Gastroesophageal sphincter (tissue), 4 donors: ENCODE measurements around the gene LENG8. TPM values are rescaled to one million over a fixed set of nuclear protein-coding genes. Genes with fewer than 3 reads are reported as not detected.
A peak's percentile ranks its signal among the peaks of the same experiment; 100 is the strongest.

Source experiments
- ATAC-seq: fragments of 150-250 bp; one replicate; pipeline ENCODE4 v1.9.1; 2016; ENCODE audit warnings: mild to moderate bottlenecking, moderate library complexity
- H3K27ac ChIP-seq, 4 donors: fragments of 200-600 bp; sonication (generic) in 3 of 4; 1 replicate in 3 of 4; 2 replicates in 1 of 4; pipeline ENCODE4 v1.5.1; 2016 to 2019
- H3K27me3 ChIP-seq: fragments of 200-600 bp; sonication (generic); one replicate; pipeline ENCODE4 v1.5.1; 2019
- H3K36me3 ChIP-seq, 2 donors: fragments of 200-600 bp; sonication (generic); one replicate each; pipeline ENCODE4 v1.5.1; 2019; ENCODE audit warnings: control low read depth in 1 of 2
- H3K4me1 ChIP-seq, 3 donors: fragments of 200-600 bp; sonication (generic); 1 replicate in 2 of 3; 2 replicates in 1 of 3; pipeline ENCODE4 v1.5.1; 2016 to 2019; ENCODE audit warnings: control low read depth in 2 of 3
- H3K4me3 ChIP-seq, 2 donors: fragments of 200-600 bp; sonication (generic); one replicate each; pipeline ENCODE4 v1.5.1; 2019; ENCODE audit warnings: mild to moderate bottlenecking in 1 of 2, moderate library complexity in 1 of 2
- H3K9me3 ChIP-seq, 3 donors: fragments of 200-600 bp; sonication (generic); one replicate each; pipeline ENCODE4 v1.5.1; 2017 to 2019; ENCODE audit warnings: control low read depth in 2 of 3
- CTCF ChIP-seq, 4 experiments: fragments of 200-600 bp in 2 of 4; fragments of 450-650 bp in 2 of 4; sonication (generic) in 1 of 4; IDR thresholded peaks; one replicate each; pipeline ENCODE4 v1.5.1; 2017 to 2019; ENCODE audit warnings: antibody characterized with exemption in 4 of 4, mild to moderate bottlenecking in 2 of 4, moderate library complexity in 2 of 4
- EP300 ChIP-seq: sonication (generic); formaldehyde crosslinking; IDR thresholded peaks from one replicate; pipeline ENCODE4 v1.6.1; 2017; ENCODE audit warnings: antibody characterized with exemption, mild to moderate bottlenecking
- POLR2A ChIP-seq, 2 donors: fragments of 450-650 bp; IDR thresholded peaks; one replicate each; pipeline ENCODE4 v1.6.1; 2017; ENCODE audit warnings: antibody characterized with exemption in 2 of 2, mild to moderate bottlenecking in 2 of 2, moderate library complexity in 1 of 2
- POLR2AphosphoS5 ChIP-seq: sonication (generic); formaldehyde crosslinking; IDR thresholded peaks from one replicate; pipeline ENCODE4 v1.6.1; 2017; ENCODE audit warnings: antibody characterized with exemption
- WGBS, 2 donors: methylation state at CpG; one replicate each; pipeline ENCODE4 v1.1.5; 2018; ENCODE audit warnings: low coverage in 1 of 2; 5-methylcytosine and 5-hydroxymethylcytosine counted together
- total RNA-seq, 4 donors: library from RNA; depleted of rRNA; stranded (reverse); fragments of >200 nt; gene quantifications; one replicate each; pipeline ENCODE4 v1.1.0, GENCODE V29; 2016

The LENG8 gene
- total RNA-seq, 4 donors from 2014 or later, result 25.4 to 215 (median 80.9) TPM

DNA sequence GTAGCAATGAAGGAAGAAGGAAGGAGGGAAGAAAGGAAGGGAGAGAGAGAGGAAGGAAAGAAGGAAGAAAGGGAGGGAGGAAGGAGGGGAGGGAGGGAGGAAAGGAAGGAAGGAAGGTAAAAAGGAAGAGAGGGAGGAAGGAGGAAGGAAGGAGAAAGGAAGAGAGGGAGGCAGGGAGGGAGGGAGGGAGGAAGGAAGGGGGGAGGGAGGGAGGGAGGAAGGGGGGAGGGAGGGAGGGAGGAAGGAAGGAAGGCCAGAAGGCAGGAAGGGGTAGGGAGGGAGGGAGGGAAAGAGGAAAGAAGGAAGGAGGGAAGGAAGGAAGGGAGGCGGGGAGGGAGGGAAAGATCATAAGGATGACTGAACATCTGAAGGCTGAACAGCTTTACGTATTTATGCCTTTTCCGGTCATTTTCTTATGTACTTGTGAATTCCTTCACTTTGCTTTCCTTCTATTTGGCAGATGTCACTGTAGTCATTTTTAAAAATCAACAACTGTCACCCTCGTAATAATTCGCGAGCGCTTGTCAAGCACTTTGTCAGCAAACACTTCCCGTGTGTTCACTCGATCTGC lies 40.5 kb upstream of the LENG8 start:
- ATAC-seq, result no peak
- no peaks in the 10 kb centered on the region for H3K9me3 ChIP-seq
- peaks cover 46% of the 10 kb centered on the region for H3K27me3 ChIP-seq
- no peak overlapping the region for H3K27ac ChIP-seq
- H3K36me3 ChIP-seq, result no peaks in the 10 kb centered on the region
- 75 to 76% methylated on average over 7 to 8 of the region's 9 CpGs for WGBS, 2 donors
- TF ChIP-seq EP300 (no peak), POLR2AphosphoS5 (no peak), CTCF (IDR thresholded peaks at IDR 0.05) (no peak), POLR2A (IDR thresholded peaks at IDR 0.05) (no peak)
- no peak overlapping the region for H3K4me3 ChIP-seq
- H3K4me1 ChIP-seq, result no peaks in the 10 kb centered on the region

- Histone ChIP-seq H3K27me3 (peaks cover 68% of the 10 kb centered on the region), H3K4me1 (peaks cover 0 to 11% (median 0%) of the 10 kb centered on the region in 3 donors), H3K36me3 (no peaks in the 10 kb centered on the region), H3K4me3 (no peak overlapping the region), H3K27ac (no peak overlapping the region), H3K9me3 (no peaks in the 10 kb centered on the region)
- ATAC-seq, result no peak
- TF ChIP-seq POLR2AphosphoS5 (no peak), CTCF (IDR thresholded peaks at IDR 0.05) (no peak), POLR2A (IDR thresholded peaks at IDR 0.05) (no peak)
Measured at GRCh38 chr19:54411033-54411432, 38.0 kb upstream of the LENG8 start.

DNA sequence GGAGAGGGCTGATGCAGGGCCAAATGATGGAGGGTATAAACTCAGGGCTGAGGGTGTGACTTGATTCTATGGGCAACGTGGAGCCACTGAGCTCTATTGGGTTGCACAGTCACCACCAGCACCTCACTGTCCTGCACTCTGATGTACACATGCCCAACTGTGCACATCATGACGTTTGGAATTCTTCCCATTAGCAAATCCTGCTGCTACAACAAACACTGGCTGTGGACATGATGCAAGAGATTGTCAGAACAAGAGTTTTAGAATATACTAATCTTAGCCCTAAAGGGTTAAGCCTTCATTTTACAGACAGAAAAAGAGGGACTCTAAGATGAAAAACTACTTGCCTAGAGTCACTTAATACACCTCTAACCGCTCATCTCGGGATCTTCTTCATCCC lies 36.1 kb upstream of the LENG8 start:
- Histone ChIP-seq H3K4me1 (peaks cover 0 to 11% (median 0%) of the 10 kb centered on the region in 3 donors), H3K27me3 (peaks cover 82% of the 10 kb centered on the region), H3K9me3 (no peaks in the 10 kb centered on the region), H3K36me3 (no peaks in the 10 kb centered on the region), H3K27ac (no peak overlapping the region), H3K4me3 (no peak overlapping the region)
- TF ChIP-seq CTCF (IDR thresholded peaks at IDR 0.05), result no peak
- no peak for TF ChIP-seq EP300
- no peak for TF ChIP-seq POLR2AphosphoS5
- ATAC-seq, result no peak
- 60% methylated on average over 4 of the region's 4 CpGs; no CpG with 5 or more reads in 1 of the 2 donors for WGBS, 2 donors

DNA sequence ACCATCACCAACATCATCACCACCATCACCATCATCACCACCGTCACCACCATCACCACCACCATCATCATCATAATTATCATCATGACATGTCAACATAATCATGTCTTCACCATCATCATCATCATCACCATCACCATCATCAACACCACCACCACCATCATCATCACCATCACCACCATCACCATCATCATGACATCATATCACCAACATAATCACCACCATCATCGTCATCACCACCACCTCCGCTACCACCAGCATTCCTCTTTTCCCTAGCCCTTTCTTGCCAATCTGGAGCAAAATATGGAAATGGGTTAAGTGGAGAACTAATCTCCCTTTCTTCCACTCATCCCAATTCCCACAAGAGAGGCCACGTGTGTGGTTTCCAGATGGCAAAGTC lies 34.8 kb upstream of the LENG8 start:
- Histone ChIP-seq H3K4me1 (peaks cover 0 to 19% (median 0%) of the 10 kb centered on the region in 3 donors), H3K27me3 (peaks cover 94% of the 10 kb centered on the region), H3K4me3 (no peak overlapping the region), H3K36me3 (no peaks in the 10 kb centered on the region), H3K9me3 (no peaks in the 10 kb centered on the region), H3K27ac (no peak overlapping the region)
- TF ChIP-seq POLR2AphosphoS5 (no peak), CTCF (IDR thresholded peaks at IDR 0.05) (no peak), POLR2A (IDR thresholded peaks at IDR 0.05) (no peak)
- 95 to 97% methylated on average over 3 to 4 of the region's 4 CpGs for WGBS, 2 donors
- ATAC-seq, result no peak

DNA sequence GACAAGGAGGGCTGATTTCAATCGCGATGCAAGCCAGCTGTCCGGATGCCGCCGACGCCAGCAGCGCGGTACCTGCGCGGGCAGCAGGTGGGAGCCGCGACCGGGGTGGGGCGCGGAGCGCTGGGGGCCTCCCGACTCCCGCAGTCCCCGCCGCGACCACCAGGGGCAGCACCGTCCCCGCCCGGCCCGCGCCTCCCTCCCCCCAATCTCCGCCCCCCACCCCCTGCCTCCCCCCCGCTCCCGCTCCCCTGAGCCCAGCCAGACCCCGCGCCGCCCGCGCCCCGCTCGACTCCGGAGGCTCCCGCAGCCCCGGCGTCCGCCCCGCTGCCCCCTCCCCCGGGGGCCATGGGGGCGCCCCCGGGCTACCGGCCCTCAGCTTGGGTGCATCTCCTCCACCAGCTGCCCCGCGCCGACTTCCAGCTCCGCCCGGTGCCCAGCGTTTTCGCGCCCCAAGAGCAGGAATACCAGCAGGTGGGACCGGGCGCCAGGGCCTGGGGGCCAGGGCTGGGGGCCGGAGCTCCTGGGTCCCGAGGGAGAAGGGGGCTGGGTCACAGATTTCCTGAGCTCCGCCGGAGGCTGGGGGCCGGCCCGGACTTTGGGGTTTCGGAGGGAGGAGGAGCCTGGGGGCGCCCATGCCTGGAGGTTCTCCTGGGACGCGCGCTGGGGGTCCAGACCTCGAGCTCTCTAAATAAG lies 33.6 kb upstream of the LENG8 start, which contains the start of gene TTYH1:
Gene TTYH1 (plus strand): TSS at position 257 of the 693 bp plus-strand sequence. CDS start 89 bp downstream, at position 346.
- peak within 1 kb of the TSS in 1 of 2 donors; percentile 49 for H3K4me3 ChIP-seq
- peaks cover 0 to 25% (median 0%) of the 10 kb centered on the region in 3 donors for H3K4me1 ChIP-seq
- H3K36me3 ChIP-seq, result no peaks in the 10 kb centered on the region
- TF ChIP-seq POLR2AphosphoS5 (no peak), EP300 (no peak), POLR2A (IDR thresholded peaks at IDR 0.05) (no peak), CTCF (IDR thresholded peaks at IDR 0.05) (peak in 1 of 4 experiments; percentile 58)
- WGBS, 2 donors, result no CpG with 5 or more reads among the region's 68 CpGs
- ATAC-seq, result no peak
- peak within 1 kb of the TSS in 2 of 4 donors; percentile 35 to 67 for H3K27ac ChIP-seq
- H3K27me3 ChIP-seq, result peaks cover 94% of the 10 kb centered on the region
- no peaks in the 10 kb centered on the region for H3K9me3 ChIP-seq
